KBM-7 (cell line): ENCODE data around the gene POU2F1.
A peak's percentile ranks its signal among the peaks of the same experiment; 100 is the strongest.

Source experiments
- DNase-seq: peaks from one replicate; pipeline ENCODE4 v3.0.0-alpha.2; 2015
- in situ Hi-C: fragments of 300-500 bp; cut with MboI; formaldehyde crosslinking; loops from 2 replicates; pipeline ENCODE4 v1.14.3; 2020; ENCODE audit warnings: low sequenced_read_pairs, low pct_unique_long_range_greater_than_20kb, mixed read lengths

POU2F1 gene

DNA sequence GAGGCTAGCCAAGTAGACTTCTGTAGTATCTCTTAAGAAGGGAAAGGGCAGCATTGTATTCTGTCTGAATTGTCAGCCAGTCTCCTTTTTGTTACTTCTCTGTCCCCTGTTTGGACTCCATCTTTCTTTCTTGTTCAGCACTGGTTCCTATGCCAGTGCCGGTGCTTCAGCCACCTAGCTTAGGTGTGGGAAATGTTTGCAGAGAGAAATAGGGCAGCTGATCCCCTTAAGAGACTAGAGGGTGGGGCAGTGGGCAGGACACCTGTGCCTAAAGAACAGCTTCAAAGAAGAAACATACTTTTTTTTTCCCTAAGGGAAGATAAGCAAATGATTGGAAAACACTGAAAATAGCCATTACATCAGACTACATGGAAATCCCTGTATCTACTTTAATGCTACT lies 113.0 kb downstream of the POU2F1 start:
- in situ Hi-C loops = no loop called here
- no peak for DNase-seq

- in situ Hi-C loops = no loop called here
- no peak for DNase-seq
Measured at GRCh38 chr1:167339405-167339804, 118.7 kb downstream of the POU2F1 start.

GRCh38 chr1:167342846-167343245 lies 122.2 kb downstream of the POU2F1 start:
- DNase-seq = peak; percentile 47
- in situ Hi-C loops = no loop called here

DNA sequence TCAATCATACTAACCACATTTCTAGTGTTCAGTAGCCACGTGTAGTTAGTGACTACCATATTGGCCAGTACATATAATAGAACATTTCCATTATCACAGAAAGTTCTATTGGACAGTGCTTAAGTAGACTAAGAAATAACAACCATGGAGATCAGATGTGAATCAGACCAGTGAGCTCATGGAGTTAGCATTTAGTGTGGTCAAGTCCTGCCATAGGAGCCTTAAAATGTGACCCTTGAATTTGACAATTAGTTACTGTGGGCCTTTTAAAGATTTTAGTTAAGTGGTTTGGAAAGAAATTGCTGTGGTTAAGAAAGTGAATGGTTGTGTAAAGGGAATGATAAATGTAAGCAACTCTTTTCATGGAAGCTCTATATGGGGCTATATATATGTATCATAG lies 123.4 kb downstream of the POU2F1 start:
- DNase-seq = no peak
- in situ Hi-C loops = no loop called here

DNA sequence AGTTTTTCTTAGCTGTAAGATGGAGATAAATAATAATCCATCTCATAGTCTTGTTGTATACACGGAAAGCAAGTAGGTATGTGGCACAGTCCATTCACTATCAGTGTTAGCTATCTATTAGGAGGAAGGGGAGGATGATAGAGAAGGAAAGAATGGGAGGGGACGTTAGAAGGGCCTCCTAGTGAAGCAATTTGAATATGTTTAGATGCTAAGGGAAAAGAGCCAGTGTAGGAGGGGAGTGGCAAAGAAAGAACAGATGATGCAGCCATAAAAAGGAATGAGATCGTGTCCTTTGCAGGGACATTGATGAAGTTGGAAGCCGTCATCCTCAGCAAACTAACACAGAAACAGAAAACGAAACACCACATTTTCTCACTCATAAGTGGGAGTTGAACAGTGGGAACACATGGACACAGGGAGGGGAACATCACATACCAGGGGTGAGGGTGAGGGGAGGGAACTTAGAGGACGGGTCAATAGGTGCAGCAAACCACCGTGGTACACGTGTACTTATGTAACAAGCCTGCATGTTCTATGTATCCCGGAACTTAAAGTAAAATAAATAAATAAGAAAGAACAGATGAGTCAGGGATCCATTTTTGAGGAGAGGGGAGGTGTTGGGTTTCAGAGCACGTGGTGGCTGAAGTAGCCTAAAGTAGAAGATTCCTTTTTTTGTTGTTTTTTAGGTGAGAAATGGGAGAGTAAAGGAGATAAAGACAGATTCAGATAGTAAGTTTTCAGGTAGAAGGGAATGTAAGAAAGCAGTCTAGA lies 124.1 kb downstream of the POU2F1 start:
- DNase-seq = no peak
- in situ Hi-C loops = no loop called here

DNA sequence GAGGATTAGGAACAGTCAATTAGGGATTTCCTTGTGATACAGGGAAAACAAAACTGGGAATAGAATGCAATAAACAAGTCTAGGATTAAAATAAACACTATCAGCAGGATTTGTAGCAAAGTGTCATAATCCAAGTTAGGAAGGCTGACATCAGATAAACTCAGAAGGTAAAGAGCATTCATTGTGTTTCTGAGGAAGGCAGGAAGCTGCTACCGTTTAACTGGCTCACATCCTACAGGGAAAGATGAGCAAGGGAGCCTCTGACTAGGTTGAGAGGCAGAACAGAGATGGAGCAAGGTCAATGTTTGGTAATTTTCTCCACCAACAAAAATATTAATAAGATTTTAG lies 124.7 kb downstream of the POU2F1 start:
- no peak for DNase-seq
- in situ Hi-C loops = no loop called here

DNA sequence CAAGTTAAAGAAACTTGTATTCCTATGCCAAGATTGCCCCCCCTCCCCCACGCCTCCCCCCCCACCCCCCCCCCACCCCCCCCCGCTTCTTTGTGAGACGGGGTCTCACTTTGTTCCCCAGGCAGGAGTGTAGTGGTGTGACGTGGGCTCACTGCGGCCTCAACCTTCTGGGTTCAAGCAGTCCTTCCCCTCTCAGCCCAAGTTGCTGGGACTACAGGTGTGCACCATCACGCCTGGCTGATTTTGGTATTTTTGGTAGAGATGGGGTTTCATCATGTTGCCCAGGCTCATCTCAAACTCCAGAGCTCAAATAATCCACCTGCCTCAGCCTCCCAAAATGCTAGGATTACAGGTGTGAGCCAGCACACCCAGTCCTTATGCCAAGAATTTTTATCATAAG lies 136.6 kb downstream of the POU2F1 start:
- in situ Hi-C loops = no loop called here

DNA sequence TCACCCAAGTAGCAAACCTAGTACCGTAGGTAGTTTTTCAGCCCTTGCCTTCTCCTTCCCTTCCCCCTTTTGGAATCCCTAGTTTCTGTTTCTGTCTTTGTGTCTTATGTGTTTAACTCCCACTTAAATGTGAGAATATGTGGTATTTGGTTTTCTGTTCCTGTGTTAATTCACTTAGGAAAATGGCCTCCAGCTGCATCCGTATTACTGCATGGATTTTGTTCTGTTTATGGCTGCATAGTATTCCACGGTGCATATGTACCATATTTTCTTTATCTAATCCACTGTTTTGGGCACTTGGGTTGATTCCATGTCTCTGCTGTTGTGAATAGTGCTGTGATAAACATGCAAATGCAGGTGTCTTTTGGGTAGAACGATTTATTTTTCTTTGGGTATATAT lies 138.6 kb downstream of the POU2F1 start:
- DNase-seq = no peak
- in situ Hi-C loops = no loop called here

More for the DNA sequence above, 136.6 kb downstream of the POU2F1 start:
- DNase-seq = no peak

DNA sequence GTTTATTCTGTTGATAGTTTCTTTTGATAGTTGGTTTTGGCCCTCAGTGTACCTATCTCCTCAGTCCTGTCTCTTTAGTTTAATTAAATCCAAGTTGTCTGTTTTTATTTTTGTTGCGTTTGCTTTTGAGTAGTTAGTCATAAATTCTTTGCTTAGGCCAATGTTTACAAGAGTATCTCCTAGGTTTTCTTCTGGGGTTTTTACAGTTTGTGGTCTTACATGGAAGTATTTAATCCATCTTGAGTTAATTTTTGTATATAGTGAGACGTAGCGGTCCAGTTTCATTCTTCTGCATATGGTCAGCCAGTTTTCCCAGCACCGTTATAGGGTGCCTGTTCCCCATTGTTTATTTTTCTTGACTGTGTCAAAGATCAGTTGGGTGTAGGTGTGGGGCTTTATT lies 139.4 kb downstream of the POU2F1 start:
- in situ Hi-C loops = no loop called here
- no peak for DNase-seq

- no peak for DNase-seq
- in situ Hi-C loops = no loop called here
Measured at GRCh38 chr1:167362638-167363037, 142.0 kb downstream of the POU2F1 start.

DNA sequence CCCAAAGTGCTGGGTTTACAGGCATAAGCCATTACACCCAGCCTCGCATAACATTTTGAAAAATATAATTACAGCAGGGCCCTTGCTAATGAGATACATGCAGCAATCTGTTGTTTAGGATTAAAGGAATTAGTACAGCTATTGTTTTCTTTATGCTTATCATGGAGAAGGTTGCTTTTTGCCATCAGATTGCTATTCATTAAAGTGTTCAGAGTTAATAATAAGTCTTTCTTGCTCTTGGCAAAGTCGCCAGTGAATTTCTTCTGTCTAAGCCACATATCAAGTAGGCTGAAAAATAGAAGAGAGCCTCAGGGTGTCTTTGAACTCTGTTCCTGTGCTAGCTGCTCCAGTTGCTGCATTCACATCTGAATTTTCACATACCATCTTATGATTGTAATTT lies 144.1 kb downstream of the POU2F1 start:
- in situ Hi-C loops = no loop called here
- no peak for DNase-seq

- in situ Hi-C loops = no loop called here
Measured at GRCh38 chr1:167365360-167365759, 144.7 kb downstream of the POU2F1 start.

DNA sequence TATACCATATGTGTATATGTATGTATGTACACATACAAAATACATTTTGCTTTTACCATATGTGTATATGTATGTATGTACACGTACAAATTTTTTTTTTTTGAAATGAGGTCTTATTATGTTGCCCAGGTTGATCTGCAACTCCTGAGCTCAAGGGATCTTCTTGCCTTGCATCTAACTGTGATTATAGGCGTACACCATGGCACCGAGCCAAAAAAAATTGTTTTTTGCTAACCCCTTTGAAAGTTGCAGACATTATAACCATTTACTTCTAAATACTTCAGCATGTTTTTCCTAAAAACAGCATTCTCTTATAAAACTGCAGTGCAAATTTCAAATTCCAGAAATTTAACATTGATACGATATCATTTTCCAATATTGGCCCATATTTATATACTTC lies 147.0 kb downstream of the POU2F1 start:
- in situ Hi-C loops = no loop called here
- DNase-seq = no peak

More at GRCh38 chr1:167365360-167365759, 144.7 kb downstream of the POU2F1 start:
- DNase-seq = no peak

GRCh38 chr1:167369175-167369574 lies 148.5 kb downstream of the POU2F1 start:
- DNase-seq = no peak
- in situ Hi-C loops = no loop called here

- DNase-seq = no peak
- in situ Hi-C loops = no loop called here
Measured at GRCh38 chr1:167369933-167370332, 149.2 kb downstream of the POU2F1 start.

- in situ Hi-C loops = no loop called here
- DNase-seq = no peak
Measured at GRCh38 chr1:167371030-167371429, 150.3 kb downstream of the POU2F1 start.

GRCh38 chr1:167373398-167373797 lies 152.7 kb downstream of the POU2F1 start:
- no peak for DNase-seq
- in situ Hi-C loops = no loop called here

DNA sequence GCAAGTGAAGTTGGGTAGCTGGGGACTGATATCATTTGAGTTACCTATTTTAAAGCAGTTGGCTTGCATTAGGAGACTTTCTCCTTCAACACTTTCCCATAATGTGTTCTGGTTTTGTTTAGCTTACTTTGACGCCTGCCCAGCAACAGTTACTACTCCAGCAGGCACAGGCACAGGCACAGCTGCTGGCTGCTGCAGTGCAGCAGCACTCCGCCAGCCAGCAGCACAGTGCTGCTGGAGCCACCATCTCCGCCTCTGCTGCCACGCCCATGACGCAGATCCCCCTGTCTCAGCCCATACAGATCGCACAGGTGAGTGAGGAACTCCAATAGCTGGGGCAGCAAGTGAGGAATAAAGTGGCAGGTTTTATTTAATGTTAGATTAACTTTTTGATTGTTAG lies 153.3 kb downstream of the POU2F1 start:
- no peak for DNase-seq
- in situ Hi-C loops = no loop called here

DNA sequence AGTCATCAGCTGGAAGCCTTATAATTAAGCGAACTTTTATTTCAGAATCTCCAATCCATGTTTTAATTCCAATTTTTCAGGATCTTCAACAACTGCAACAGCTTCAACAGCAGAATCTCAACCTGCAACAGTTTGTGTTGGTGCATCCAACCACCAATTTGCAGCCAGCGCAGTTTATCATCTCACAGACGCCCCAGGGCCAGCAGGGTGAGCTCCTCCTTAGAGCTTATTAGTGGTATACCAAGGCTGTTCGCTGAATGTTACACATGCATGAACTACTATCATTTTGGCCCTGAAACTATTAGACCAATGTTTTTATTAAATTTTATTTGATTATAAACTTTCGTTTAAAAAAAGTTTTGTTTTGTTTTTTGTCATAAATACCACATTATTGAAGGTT lies 155.3 kb downstream of the POU2F1 start:
- no peak for DNase-seq
- in situ Hi-C loops = no loop called here

DNA sequence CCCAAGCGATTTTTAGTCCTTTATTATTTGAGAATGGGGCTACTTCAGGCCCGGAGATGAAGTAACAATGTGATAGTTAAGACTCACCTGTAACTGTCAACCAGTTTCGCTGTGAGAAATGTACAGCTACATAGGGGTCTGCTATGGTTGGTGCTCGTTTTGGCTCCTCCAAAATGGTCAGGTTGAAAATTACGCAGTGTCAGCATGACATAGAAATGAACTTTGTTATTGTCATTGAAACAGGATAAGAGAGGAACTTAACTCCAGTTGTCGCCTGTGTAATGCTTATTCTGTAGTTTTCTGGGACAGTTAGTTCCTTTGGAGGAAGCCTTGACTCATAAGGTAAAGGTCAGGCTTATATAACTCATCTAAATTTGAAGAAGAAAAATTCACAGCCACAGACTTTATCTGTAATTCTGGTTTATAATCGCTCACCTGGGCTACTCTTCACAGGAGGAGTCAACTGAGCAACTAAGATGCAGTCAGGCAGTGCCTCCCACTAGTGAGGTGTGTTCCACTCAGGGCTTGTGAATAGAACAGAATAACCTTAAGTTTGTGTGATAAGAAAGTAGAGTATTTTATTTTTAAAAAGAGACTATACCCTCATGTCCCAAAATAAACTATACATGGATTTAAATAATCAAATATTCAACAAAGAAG lies 166.7 kb downstream of the POU2F1 start:
- in situ Hi-C loops = no loop called here
- no peak for DNase-seq

DNA sequence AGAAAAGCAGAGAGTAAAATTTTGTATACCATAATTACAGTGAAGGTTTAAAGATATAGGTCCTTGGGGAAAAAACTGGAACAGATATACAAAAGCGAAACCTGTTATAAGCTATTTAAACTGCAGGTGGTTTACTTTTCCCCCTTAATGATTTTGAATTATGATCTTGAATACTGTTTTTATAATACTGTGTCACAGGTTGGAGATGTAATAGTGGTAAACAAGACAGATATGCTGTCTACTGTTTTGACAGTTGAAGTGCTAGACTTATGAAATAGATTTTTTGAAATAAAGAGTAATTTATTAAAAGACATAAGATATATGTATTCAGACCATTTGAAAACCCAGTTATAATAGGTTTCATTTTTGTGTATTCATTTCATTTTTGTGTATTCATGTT lies 168.3 kb downstream of the POU2F1 start:
- in situ Hi-C loops = no loop called here
- no peak for DNase-seq
